ENCODE results near the gene BTF3L4. TPM values are rescaled to one million over a fixed set of nuclear protein-coding genes. Genes with fewer than 3 reads are reported as not detected.

The BTF3L4 gene
- total and polyA plus RNA-seq, 12 donors: 39.4 to 126 (median 55.6) TPM

DNA sequence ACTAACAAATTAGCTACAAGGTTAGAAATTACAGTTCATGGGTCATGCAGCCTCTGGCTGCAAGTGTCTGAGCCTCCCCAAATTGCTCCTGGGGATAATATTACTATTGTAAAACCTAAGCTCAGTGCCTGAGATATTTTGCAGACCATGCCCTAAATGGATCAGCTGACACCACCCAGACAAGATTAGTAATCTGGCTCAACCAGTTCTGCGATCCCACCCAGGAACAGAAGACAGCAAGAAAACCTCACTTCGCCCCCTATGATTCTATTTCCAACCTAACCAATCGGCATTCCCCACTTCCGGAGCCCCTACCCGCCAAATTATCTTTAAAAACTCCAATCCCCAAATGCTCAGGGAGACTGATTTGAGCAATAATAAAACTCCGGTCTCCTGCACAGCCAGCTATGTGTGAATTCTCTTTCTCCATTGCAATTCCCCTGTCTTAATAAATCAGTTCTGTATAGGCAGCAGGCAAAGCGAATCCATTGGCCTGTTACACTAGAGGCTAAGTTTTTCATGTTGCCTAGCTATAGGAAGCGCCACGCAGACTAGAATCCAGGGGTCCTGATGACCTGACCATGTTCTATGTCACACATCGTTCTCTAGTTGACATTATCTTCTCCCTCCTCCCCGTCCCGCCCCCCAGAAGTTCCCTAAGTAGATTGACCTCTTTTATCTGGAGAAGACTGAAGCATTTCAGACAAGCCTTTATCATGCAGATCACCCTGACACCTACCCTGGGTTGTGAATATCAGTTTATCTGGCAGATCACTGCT lies 63.4 kb downstream of the BTF3L4 start:
- H3K27ac ChIP-seq: no peak overlapping the region
- 77 to 81% (median 81%) methylated on average over 12 of the region's 12 CpGs for WGBS, 4 donors
- no peaks in the 10 kb centered on the region for H3K27me3 ChIP-seq
- no peaks in the 10 kb centered on the region for H3K36me3 ChIP-seq (replicated peaks in 1 of 2)
- TF ChIP-seq, protein P1, sequence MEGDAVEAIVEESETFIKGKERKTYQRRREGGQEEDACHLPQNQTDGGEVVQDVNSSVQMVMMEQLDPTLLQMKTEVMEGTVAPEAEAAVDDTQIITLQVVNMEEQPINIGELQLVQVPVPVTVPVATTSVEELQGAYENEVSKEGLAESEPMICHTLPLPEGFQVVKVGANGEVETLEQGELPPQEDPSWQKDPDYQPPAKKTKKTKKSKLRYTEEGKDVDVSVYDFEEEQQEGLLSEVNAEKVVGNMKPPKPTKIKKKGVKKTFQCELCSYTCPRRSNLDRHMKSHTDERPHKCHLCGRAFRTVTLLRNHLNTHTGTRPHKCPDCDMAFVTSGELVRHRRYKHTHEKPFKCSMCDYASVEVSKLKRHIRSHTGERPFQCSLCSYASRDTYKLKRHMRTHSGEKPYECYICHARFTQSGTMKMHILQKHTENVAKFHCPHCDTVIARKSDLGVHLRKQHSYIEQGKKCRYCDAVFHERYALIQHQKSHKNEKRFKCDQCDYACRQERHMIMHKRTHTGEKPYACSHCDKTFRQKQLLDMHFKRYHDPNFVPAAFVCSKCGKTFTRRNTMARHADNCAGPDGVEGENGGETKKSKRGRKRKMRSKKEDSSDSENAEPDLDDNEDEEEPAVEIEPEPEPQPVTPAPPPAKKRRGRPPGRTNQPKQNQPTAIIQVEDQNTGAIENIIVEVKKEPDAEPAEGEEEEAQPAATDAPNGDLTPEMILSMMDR (IDR thresholded peaks at IDR 0.05): no peak
- no peak for TF ChIP-seq POLR2A (IDR thresholded peaks at IDR 0.05)
- H3K4me1 ChIP-seq (replicated peaks in 1 of 2): no peaks in the 10 kb centered on the region
- no peak for DNase-seq
- H3K9me3 ChIP-seq (replicated peaks in 1 of 3): no peaks in the 10 kb centered on the region
- intact Hi-C loops (cut with DNase I): loop anchor here in 1 of 2 donors (10.0 kb wide), 1 partner anchor 535 kb away; no protein-coding TSS in a partner anchor
- H3K4me3 ChIP-seq: no peak overlapping the region

DNA sequence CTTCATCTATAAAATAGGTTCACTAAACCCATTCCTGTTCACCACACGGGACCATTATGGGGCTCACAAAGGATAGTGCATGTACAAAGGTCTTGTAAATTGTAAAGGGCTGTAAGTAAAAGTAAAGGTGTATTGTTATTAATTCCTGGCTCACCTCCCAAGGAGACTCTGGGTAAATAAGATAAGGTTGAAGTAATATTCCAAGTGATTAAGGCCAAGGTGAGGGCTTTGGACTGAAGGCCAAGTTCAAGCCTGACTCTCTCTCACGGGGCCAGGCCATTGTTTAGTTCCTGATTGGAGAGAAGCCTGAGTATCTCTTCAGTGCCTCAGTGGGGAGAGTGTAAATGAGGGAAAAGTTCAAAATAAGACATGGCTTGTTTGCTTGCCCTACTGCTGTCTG lies 66.3 kb downstream of the BTF3L4 start:
- no peak for TF ChIP-seq POLR2A (IDR thresholded peaks at IDR 0.05)
- TF ChIP-seq, protein P1 (IDR thresholded peaks at IDR 0.05): no peak
- Histone ChIP-seq H3K36me3 (replicated peaks in 1 of 2) (no peaks in the 10 kb centered on the region), H3K4me1 (replicated peaks in 1 of 2) (no peaks in the 10 kb centered on the region), H3K27ac (no peak overlapping the region), H3K27me3 (no peaks in the 10 kb centered on the region), H3K4me3 (no peak overlapping the region), H3K9me3 (replicated peaks in 1 of 3) (no peaks in the 10 kb centered on the region)
- 57 to 67% (median 61%) methylated on average over 2 of the region's 2 CpGs for WGBS, 4 donors
- DNase-seq: no peak
- intact Hi-C loops (cut with DNase I): loop anchor here in 1 of 2 donors (10.0 kb wide), 1 partner anchor 532 kb away; no protein-coding TSS in a partner anchor

DNA sequence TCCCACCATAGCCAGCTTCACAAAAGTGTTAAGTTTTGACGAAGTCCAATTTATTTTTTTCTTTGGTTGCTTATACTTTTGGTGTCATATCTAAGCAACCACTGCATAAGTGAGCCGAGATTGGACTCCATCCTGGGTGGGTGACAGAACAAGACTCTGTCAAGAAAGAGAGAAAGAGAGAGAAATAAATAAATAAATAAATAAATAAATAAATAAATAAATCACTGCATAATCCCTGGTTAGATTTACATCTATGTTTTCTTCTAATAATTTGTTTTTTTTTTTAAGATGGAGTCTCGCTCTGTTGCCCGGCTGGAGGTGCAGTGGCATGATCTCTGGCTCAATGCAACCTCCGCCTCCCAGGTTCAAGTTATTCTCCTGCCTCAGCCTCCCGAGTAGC lies 67.5 kb downstream of the BTF3L4 start:
- 92 to 94% (median 93%) methylated on average over 6 of the region's 6 CpGs for WGBS, 4 donors
- H3K4me1 ChIP-seq (replicated peaks in 1 of 2): no peaks in the 10 kb centered on the region
- no peaks in the 10 kb centered on the region for H3K36me3 ChIP-seq (replicated peaks in 1 of 2)
- no peaks in the 10 kb centered on the region for H3K9me3 ChIP-seq (replicated peaks in 1 of 3)
- no peaks in the 10 kb centered on the region for H3K27me3 ChIP-seq
- no peak overlapping the region for H3K4me3 ChIP-seq
- TF ChIP-seq POLR2A (IDR thresholded peaks at IDR 0.05): no peak
- TF ChIP-seq, protein P1 (IDR thresholded peaks at IDR 0.05): no peak
- H3K27ac ChIP-seq: no peak overlapping the region
- DNase-seq: no peak
- intact Hi-C loops (cut with DNase I): loop anchor here in 1 of 2 donors (10.0 kb wide), 1 partner anchor 531 kb away; no protein-coding TSS in a partner anchor

DNA sequence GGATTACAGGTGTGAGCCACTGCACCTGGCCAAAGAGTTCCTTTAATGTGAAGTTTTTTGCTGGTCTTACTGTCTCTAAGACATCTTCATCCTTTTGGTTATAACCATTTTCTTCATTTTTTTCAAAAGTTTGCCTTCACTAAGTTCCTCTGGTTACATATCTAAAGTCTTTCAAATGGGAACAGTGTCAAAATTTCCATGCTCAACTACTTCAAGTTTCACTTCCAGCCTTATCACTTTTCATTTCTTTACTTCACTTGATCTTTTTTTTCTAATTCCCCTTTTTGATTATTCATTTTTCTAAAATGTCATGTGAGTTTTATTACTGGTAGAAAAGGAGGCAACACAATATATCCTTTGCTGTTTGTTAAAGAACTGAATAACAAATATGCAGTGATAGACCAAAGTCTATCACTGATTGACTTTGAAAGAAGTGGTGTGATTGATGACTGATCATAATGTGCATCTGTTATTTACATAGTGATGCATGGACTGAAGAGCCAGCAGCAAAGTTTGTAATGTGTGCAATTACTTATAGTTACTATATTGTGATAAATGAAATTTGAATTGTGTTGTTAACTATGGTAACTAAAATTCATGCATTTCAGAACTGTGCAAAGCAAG lies 69.8 kb downstream of the BTF3L4 start:
- no peaks in the 10 kb centered on the region for H3K36me3 ChIP-seq (replicated peaks in 1 of 2)
- no peak overlapping the region for H3K4me3 ChIP-seq
- no peaks in the 10 kb centered on the region for H3K4me1 ChIP-seq (replicated peaks in 1 of 2)
- no peak for DNase-seq
- intact Hi-C loops (cut with DNase I): loop anchor here in 1 of 2 donors (5.0 to 10.0 kb wide), 2 partner anchors 171 to 529 kb away; no protein-coding TSS in a partner anchor
- H3K27ac ChIP-seq: no peak overlapping the region
- H3K27me3 ChIP-seq: no peaks in the 10 kb centered on the region
- no peaks in the 10 kb centered on the region for H3K9me3 ChIP-seq (replicated peaks in 1 of 3)
- TF ChIP-seq POLR2A (IDR thresholded peaks at IDR 0.05): no peak
- TF ChIP-seq, protein P1 (IDR thresholded peaks at IDR 0.05): no peak

All from adrenal gland (tissue), 12 donors.